SH-SY5Y (cell line): ENCODE data around the gene SLC6A12.

Experiments
- GATA2 ChIP-seq: IDR thresholded peaks from 2 replicates; pipeline ENCODE4 v1.6.1; 2011; ENCODE audit warnings: mild to moderate bottlenecking, low read depth, low read length
- GATA3 ChIP-seq: IDR thresholded peaks from 2 replicates; pipeline ENCODE4 v1.6.1; 2011; ENCODE audit warnings: low read depth, mild to moderate bottlenecking, low read length, moderate library complexity

DNA sequence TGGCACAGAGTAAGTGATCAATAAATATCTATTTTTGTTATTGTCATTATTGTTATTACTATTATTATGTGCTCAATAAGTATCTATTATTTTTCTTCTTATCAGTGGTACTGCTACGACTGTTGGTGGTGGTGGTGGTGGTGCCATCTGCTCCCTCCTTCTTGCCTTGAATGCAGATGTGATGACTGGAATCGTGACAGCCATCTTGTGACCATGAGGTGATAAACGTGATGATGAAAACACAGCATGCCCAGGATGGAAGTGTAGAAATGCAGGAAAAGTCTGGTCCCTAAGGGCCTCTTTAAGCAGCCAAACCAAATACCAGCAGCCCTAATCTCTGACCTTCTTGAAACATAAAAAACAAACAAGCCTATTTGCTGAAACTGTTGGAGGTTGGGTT is 22.4 kb downstream of the SLC6A12 start:
- no peak for TF ChIP-seq GATA2
- no peak for TF ChIP-seq GATA3
